NT2/D1 (cell line): ENCODE data around the gene FSIP1.

ENCODE experiments used
- DNase-seq: peaks from one replicate; pipeline ENCODE4 v3.0.0-alpha.2; 2011; ENCODE audit warnings: low read depth, low spot score
- H3K27me3 ChIP-seq: 2 replicates; pipeline ENCODE4 v1.6.0; 2011; ENCODE audit warnings: mild to moderate bottlenecking; ENCODE audit not compliant: insufficient read length, insufficient read depth
- H3K36me3 ChIP-seq: 2 replicates; pipeline ENCODE4 v1.6.1; 2011; ENCODE audit warnings: mild to moderate bottlenecking, low read length, mixed read lengths; ENCODE audit not compliant: insufficient read depth, insufficient read length
- H3K4me1 ChIP-seq: 2 replicates; pipeline ENCODE4 v1.5.1; 2011; ENCODE audit not compliant: insufficient read depth, insufficient read length
- H3K4me3 ChIP-seq: 2 replicates; pipeline ENCODE4 v1.5.1; 2011; ENCODE audit warnings: low read depth; ENCODE audit not compliant: insufficient read length
- H3K9ac ChIP-seq: 2 replicates; pipeline ENCODE4 v1.6.0; 2011; ENCODE audit warnings: low read depth; ENCODE audit not compliant: insufficient read length
- H3K9me3 ChIP-seq: 2 replicates; pipeline ENCODE4 v1.5.1; 2011; ENCODE audit warnings: mild to moderate bottlenecking, low read length; ENCODE audit not compliant: insufficient read depth
- SUZ12 ChIP-seq: IDR thresholded peaks from 2 replicates; pipeline ENCODE4 v1.6.1; 2011; ENCODE audit not compliant: insufficient read length, insufficient read depth; ENCODE audit errors: extremely low read depth
- YY1 ChIP-seq: IDR thresholded peaks from 2 replicates; pipeline ENCODE4 v1.6.1; 2011; ENCODE audit not compliant: insufficient read length, insufficient read depth
- ZNF274 ChIP-seq: IDR thresholded peaks from 2 replicates; pipeline ENCODE4 v1.6.1; 2011; ENCODE audit warnings: mild to moderate bottlenecking, low read depth, low read length

The FSIP1 gene

GRCh38 chr15:39618063-39618823, 164.4 kb downstream of the FSIP1 start:
- no peak overlapping the region for H3K9ac ChIP-seq
- 0 out of 2 replicates have a peak, but pooled peaks cover 3% of the 10 kb centered on the region for H3K9me3 ChIP-seq
- no peaks in the 10 kb centered on the region for H3K27me3 ChIP-seq
- TF ChIP-seq ZNF274 (no peak), YY1 (no peak), SUZ12 (no peak)
- DNase-seq: no peak
- H3K4me3 ChIP-seq: no peak overlapping the region
- H3K4me1 ChIP-seq: no peaks in the 10 kb centered on the region
- no peaks in the 10 kb centered on the region for H3K36me3 ChIP-seq

DNA sequence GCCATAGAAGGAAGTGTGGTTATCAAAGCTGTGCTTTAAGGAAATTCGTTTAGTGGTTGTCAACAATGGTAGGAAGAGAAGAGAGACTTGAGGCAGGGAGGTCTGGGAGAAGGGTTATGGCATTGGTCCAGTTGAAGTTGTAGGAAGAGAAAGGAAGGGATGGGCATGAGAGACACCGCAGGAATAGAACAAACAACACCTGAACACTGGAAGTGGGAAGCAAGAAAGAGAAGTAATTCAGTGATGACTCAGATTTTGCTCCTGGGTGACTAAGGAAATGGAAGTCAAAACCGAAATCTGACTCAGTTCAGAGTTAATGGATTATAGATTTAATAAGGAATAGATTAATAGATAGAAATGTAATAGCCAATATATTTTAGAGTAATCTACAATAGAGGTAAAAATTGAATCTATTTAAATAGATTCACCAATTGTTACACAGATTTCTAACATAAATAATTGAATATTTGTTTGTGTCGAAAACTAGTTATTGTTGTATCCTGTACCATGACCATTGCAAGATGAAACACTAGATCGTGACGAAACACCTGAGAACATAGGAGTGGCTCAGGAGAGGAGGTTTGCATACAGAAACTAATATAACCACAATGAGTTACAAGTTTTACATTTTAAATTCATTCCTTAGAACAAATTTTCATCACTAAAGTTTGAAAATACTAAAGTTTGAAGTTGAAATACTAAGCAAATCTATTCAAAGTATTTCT, 165.7 kb downstream of the FSIP1 start:
- H3K4me3 ChIP-seq: no peak overlapping the region
- no peaks in the 10 kb centered on the region for H3K4me1 ChIP-seq
- H3K27me3 ChIP-seq: no peaks in the 10 kb centered on the region
- 0 out of 2 replicates have a peak, but pooled peaks cover 3% of the 10 kb centered on the region for H3K9me3 ChIP-seq
- TF ChIP-seq SUZ12 (no peak), YY1 (no peak)
- no peaks in the 10 kb centered on the region for H3K36me3 ChIP-seq
- no peak overlapping the region for H3K9ac ChIP-seq
- DNase-seq: no peak

GRCh38 chr15:39613861-39614260, 168.8 kb downstream of the FSIP1 start:
- no peak for DNase-seq
- Histone ChIP-seq H3K9ac (no peak overlapping the region), H3K4me3 (no peak overlapping the region), H3K36me3 (no peaks in the 10 kb centered on the region), H3K27me3 (no peaks in the 10 kb centered on the region), H3K4me1 (no peaks in the 10 kb centered on the region), H3K9me3 (peaks cover 7% of the 10 kb centered on the region)
- no peak for TF ChIP-seq YY1
- no peak for TF ChIP-seq SUZ12
- no peak for TF ChIP-seq ZNF274

GRCh38 chr15:39613271-39613670, 169.4 kb downstream of the FSIP1 start:
- TF ChIP-seq YY1: no peak
- no peak for TF ChIP-seq ZNF274
- TF ChIP-seq SUZ12: no peak
- H3K4me1 ChIP-seq: no peaks in the 10 kb centered on the region
- no peaks in the 10 kb centered on the region for H3K36me3 ChIP-seq
- no peak overlapping the region for H3K9ac ChIP-seq
- H3K9me3 ChIP-seq: peaks cover 7% of the 10 kb centered on the region
- no peaks in the 10 kb centered on the region for H3K27me3 ChIP-seq
- no peak overlapping the region for H3K4me3 ChIP-seq
- DNase-seq: no peak

DNA sequence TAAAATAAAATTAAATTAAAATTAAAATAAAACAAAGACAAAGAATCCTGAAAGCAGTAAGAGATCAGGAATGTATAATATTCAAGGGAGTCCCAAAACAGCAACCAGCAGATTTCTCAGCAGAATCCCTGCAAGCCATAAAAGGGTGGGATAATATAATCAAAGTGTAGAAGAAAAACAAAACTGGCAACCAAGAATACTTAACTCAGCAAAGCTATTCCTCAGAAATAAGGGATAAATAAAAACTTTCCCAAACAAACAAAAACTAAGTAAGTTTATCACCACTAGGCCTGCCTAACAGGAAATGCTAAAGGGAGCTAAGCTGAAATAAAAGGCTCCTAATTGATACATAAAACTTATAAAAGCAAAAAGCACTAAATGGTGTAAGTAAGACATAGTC, 172.0 kb downstream of the FSIP1 start:
- H3K27me3 ChIP-seq: no peaks in the 10 kb centered on the region
- no peak overlapping the region for H3K4me3 ChIP-seq
- TF ChIP-seq SUZ12 (no peak), YY1 (no peak), ZNF274 (no peak)
- H3K9me3 ChIP-seq: peaks cover 7% of the 10 kb centered on the region
- no peaks in the 10 kb centered on the region for H3K4me1 ChIP-seq
- no peak overlapping the region for H3K9ac ChIP-seq
- no peaks in the 10 kb centered on the region for H3K36me3 ChIP-seq
- DNase-seq: no peak

- no peaks in the 10 kb centered on the region for H3K36me3 ChIP-seq
- TF ChIP-seq ZNF274 (no peak), YY1 (no peak), SUZ12 (no peak)
- H3K9me3 ChIP-seq: peaks cover 4% of the 10 kb centered on the region
- no peaks in the 10 kb centered on the region for H3K4me1 ChIP-seq
- H3K27me3 ChIP-seq: no peaks in the 10 kb centered on the region
- no peak for DNase-seq
- no peak overlapping the region for H3K9ac ChIP-seq
- no peak overlapping the region for H3K4me3 ChIP-seq
These were observed 173.3 kb downstream of the FSIP1 start for GRCh38 chr15:39609166-39609916.
